ENCODE data around the gene GFRA4.

GFRA4 gene

GRCh38 chr20:3654326-3655130, 8.7 kb downstream of the GFRA4 start:
- peaks cover 5% of the 10 kb centered on the region for H3K36me3 Mint-ChIP-seq (ENCODE audit: low read depth)
- peaks cover 13% of the 10 kb centered on the region for H3K27me3 Mint-ChIP-seq (ENCODE audit: low read depth, poor library complexity)
- peaks cover 60% of the 10 kb centered on the region for H3K4me1 Mint-ChIP-seq
- TF ChIP-seq CTCF (IDR thresholded peaks at IDR 0.05), result no peak
- H3K27ac Mint-ChIP-seq, result no peak overlapping the region
- no peak for DNase-seq
- H3K4me3 Mint-ChIP-seq, result no peak overlapping the region
- H3K9me3 Mint-ChIP-seq, result no peaks in the 10 kb centered on the region

GRCh38 chr20:3653921-3654320, 9.3 kb downstream of the GFRA4 start:
- no peak overlapping the region for H3K27ac Mint-ChIP-seq
- peaks cover 60% of the 10 kb centered on the region for H3K4me1 Mint-ChIP-seq
- no peak for DNase-seq
- H3K9me3 Mint-ChIP-seq, result no peaks in the 10 kb centered on the region
- H3K36me3 Mint-ChIP-seq (ENCODE audit: low read depth), result peaks cover 5% of the 10 kb centered on the region
- TF ChIP-seq CTCF (IDR thresholded peaks at IDR 0.05), result no peak
- no peak overlapping the region for H3K4me3 Mint-ChIP-seq
- peaks cover 7% of the 10 kb centered on the region for H3K27me3 Mint-ChIP-seq (ENCODE audit: low read depth, poor library complexity)

DNA sequence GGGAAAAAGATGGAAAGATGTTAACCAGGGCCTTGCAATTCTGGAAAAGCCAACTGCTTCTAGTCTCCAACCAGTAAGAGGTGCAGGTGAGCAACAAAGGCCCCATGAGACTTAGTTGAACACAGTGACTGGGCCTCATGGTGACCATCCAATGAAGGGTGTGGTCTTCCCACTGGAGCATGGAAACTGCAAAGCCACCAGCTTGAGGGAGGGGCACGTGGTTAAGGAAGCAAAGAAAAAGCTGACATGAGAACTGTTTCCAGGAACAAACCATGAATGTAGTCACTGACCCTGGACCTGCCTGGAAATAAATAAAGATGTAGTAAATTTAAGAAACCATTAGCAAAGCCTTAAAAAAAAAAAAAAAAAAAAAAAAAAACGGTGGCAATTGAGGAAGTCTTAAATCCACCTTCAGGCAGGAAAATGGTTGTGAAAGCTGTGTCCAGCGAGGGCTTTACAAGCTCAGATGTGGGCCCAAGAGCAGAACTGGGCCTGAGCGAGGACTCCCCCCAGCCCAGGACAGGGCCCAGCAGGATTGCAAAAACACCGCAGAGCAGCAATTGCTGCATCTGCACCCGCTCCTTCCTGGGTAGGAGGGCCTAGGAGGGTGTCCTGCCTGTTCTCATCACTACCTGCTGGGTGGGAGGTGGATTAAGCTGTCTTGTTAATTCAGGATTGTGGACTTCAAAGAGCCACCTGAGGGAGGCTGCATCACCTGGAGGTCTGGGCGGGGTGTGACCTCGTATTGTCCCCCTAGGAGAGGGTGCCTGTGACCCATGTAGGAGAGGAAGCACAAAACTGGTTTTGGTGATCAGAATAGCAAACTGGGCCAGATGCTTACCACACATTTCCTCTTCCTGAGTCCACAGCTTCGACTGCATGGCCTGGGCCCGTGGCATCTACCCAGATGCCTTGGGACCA, 10.3 kb downstream of the GFRA4 start:
- TF ChIP-seq CTCF (IDR thresholded peaks at IDR 0.05), result no peak
- peaks cover 5% of the 10 kb centered on the region for H3K36me3 Mint-ChIP-seq (ENCODE audit: low read depth)
- no peaks in the 10 kb centered on the region for H3K9me3 Mint-ChIP-seq
- no peak for DNase-seq
- H3K27me3 Mint-ChIP-seq (ENCODE audit: low read depth, poor library complexity), result peaks cover under 1% of the 10 kb centered on the region
- H3K27ac Mint-ChIP-seq, result no peak overlapping the region
- no peak overlapping the region for H3K4me3 Mint-ChIP-seq
- H3K4me1 Mint-ChIP-seq, result peaks cover 58% of the 10 kb centered on the region

DNA sequence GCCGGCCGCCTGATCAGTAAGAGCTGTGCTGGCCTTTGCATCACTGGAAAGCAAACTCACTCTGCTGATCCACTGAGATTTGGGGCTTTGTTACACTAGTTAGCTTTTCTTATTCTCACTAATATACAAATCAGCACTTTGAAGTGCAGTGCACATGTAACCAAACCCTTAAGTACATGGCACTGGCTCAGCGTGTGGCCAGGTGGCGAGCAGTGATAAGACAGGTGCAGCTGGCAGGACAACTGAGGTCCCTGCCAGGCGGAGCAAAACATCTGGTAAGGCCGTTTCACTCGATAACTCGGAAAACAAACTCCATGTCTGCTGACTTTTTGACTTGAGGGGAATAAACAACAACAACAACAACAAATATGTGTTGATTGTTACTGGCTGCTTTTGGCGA, 11.0 kb downstream of the GFRA4 start:
- no peak for DNase-seq
- Mint-ChIP-seq H3K9me3 (no peaks in the 10 kb centered on the region), H3K4me3 (no peak overlapping the region), H3K4me1 (peaks cover 65% of the 10 kb centered on the region), H3K27ac (no peak overlapping the region), H3K27me3 (ENCODE audit: low read depth, poor library complexity) (no peaks in the 10 kb centered on the region), H3K36me3 (ENCODE audit: low read depth) (peaks cover 5% of the 10 kb centered on the region)
- TF ChIP-seq CTCF (IDR thresholded peaks at IDR 0.05), result no peak

- no peak for TF ChIP-seq CTCF (IDR thresholded peaks at IDR 0.05)
Observed at GRCh38 chr20:3651204-3651962, 11.8 kb downstream of the GFRA4 start.

More at GRCh38 chr20:3651204-3651962, 11.8 kb downstream of the GFRA4 start:
- DNase-seq, result no peak
- Mint-ChIP-seq H3K4me3 (no peak overlapping the region), H3K36me3 (ENCODE audit: low read depth) (peaks cover 5% of the 10 kb centered on the region), H3K27me3 (ENCODE audit: low read depth, poor library complexity) (no peaks in the 10 kb centered on the region), H3K4me1 (peaks cover 73% of the 10 kb centered on the region), H3K27ac (peak overlapping the region; percentile 86), H3K9me3 (no peaks in the 10 kb centered on the region)
